Epithelial cell of umbilical artery (primary cell): ENCODE measurements around the gene KIR3DL3. TPM values are rescaled to one million over a fixed set of nuclear protein-coding genes. Genes with fewer than 3 reads are reported as not detected.

Experiments used
- total RNA-seq: library from RNA; depleted of rRNA; stranded (reverse); fragments of >200 nt; gene quantifications from 2 replicates; pipeline ENCODE4 v1.2.3, GENCODE V29; 2014

KIR3DL3 gene
- not detected in 2 replicates for total RNA-seq

DNA sequence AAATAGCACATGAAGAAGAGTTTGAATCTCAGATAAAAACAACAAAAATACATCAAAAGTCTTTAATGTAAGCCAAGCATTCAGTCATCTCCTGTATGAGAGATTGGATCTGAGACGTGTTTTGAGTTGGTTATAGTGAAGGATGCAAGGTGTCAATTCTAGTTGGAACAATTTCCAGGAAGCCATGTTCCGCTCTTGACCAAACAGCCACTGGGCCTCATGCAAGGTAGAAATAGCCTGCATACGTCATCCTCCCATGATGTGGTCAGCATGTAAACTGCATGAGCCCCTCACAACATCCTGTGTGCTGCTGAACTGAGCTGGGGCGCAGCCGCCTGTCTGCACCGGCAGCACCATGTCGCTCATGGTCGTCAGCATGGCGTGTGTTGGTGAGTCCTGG, at the start of gene KIR3DL3:
Gene KIR3DL3, plus strand, starts transcription at position 301 of the 400 bp plus-strand sequence. Its CDS starts 55 bp downstream, at position 356.

DNA sequence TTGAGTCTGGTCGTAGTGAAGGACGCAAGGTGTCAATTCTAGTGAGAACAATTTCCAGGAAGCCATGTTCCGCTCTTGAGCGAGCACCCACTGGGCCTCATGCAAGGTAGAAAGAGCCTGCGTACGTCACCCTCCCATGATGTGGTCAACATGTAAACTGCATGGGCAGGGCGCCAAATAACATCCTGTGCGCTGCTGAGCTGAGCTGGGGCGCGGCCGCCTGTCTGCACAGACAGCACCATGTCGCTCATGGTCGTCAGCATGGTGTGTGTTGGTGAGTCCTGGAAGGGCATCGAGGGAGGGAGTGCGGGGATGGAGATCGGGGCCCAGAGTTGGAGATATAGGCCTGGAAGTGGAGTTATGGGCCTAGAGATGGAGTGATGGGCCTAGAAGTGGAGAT, 14.1 kb downstream of the KIR3DL3 start, which contains the start of gene KIR2DL3:
Gene KIR2DL3, plus strand, starts transcription at position 208 of the 400 bp plus-strand sequence. Its CDS starts 33 bp downstream, at position 241.

DNA sequence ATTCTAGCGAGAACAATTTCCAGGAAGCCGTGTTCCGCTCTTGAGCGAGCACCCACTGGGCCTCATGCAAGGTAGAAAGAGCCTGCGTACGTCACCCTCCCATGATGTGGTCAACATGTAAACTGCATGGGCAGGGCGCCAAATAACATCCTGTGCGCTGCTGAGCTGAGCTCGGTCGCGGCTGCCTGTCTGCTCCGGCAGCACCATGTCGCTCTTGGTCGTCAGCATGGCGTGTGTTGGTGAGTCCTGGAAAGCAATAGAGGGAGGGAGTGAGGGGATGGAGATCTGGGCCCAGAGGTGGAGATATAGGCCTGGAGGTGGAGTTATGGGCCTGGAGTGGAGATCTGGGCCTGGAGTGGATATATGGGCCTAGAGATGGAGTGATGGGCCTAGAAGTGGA, 45.4 kb downstream of the KIR3DL3 start, which contains the start of gene KIR2DL1:
Gene KIR2DL1, plus strand, starts transcription at position 148 of the 400 bp plus-strand sequence. Its CDS starts 58 bp downstream, at position 206.

Other genes with a start within 250 kb of the KIR3DL3 start
- not detected in 2 replicates for gene LAIR2, start 221.6 kb upstream of the KIR3DL3 start, total RNA-seq
- not detected in 2 replicates for gene LILRA2, start 150.7 kb upstream of the KIR3DL3 start, total RNA-seq
- not detected in 2 replicates for gene LILRA1, start 130.8 kb upstream of the KIR3DL3 start, total RNA-seq
- not detected in 2 replicates for gene LILRB1, start 94.0 kb upstream of the KIR3DL3 start, total RNA-seq
- gene LILRB4, start 61.5 kb upstream of the KIR3DL3 start, total RNA-seq = not detected in 2 replicates
- not detected in 2 replicates for gene KIR2DL3, start 14.1 kb downstream of the KIR3DL3 start, total RNA-seq
- not detected in 2 replicates for gene KIR2DL1, start 45.4 kb downstream of the KIR3DL3 start, total RNA-seq
- gene KIR2DL4, start 79.2 kb downstream of the KIR3DL3 start, total RNA-seq = not detected in 2 replicates
- not detected in 2 replicates for gene KIR3DL1, start 92.0 kb downstream of the KIR3DL3 start, total RNA-seq
- gene KIR2DS4, start 108.2 kb downstream of the KIR3DL3 start, total RNA-seq = not detected in 2 replicates
- gene KIR3DL2, start 126.0 kb downstream of the KIR3DL3 start, total RNA-seq = not detected in 2 replicates
- gene FCAR, start 149.8 kb downstream of the KIR3DL3 start, total RNA-seq = not detected in 2 replicates
- 0.65 TPM in 1 of 2 replicates, not detected in the other for gene NCR1, start 181.7 kb downstream of the KIR3DL3 start, total RNA-seq
- not detected in 2 replicates for gene NLRP7, start 223.1 kb downstream of the KIR3DL3 start, total RNA-seq
- 1.1 and 7.5 TPM in 2 replicates for gene NLRP2, start 241.9 kb downstream of the KIR3DL3 start, total RNA-seq